Ovary (tissue), 9 donors: ENCODE results near the gene STAT6. TPM values are rescaled to one million over a fixed set of nuclear protein-coding genes. Genes with fewer than 3 reads are reported as not detected.

Source experiments
- DNase-seq, 5 donors: peaks; one replicate each; pipeline ENCODE4 v3.0.0-alpha.2; 2019 to 2020
- H3K27ac ChIP-seq, 2 donors: fragments of 200-600 bp; one replicate each; pipeline versions ENCODE4 v1.5.1 to v1.8.0; 2019 to 2022
- H3K27me3 ChIP-seq: fragments of 200-600 bp; one replicate; pipeline ENCODE4 v1.8.0; 2022
- H3K36me3 ChIP-seq: fragments of 200-600 bp; sonication (generic); one replicate; pipeline ENCODE4 v1.5.1; 2019
- H3K4me1 ChIP-seq: one replicate; pipeline ENCODE4 v1.8.1; 2013; ENCODE audit warnings: mild to moderate bottlenecking, moderate library complexity; ENCODE audit not compliant: insufficient read depth
- H3K4me3 ChIP-seq: fragments of 200-600 bp; sonication (generic); one replicate; pipeline ENCODE4 v1.5.1; 2017
- H3K9me3 ChIP-seq, 2 donors: fragments of 200-600 bp in 1 of 2; sonication (generic) in 1 of 2; one replicate each; pipeline versions ENCODE4 v1.5.1 to v1.8.1; 2013 to 2019; ENCODE audit warnings: mild to moderate bottlenecking in 1 of 2, moderate library complexity in 1 of 2
- CTCF ChIP-seq, 3 donors: fragments of 450-650 bp in 2 of 3; fragments of 200-600 bp in 1 of 3; IDR thresholded peaks; one replicate each; pipeline versions ENCODE4 v1.5.1 to v1.8.0; 2016 to 2022; ENCODE audit warnings: antibody characterized with exemption in 3 of 3, mild to moderate bottlenecking in 1 of 3
- EP300 ChIP-seq: sonication (generic); formaldehyde crosslinking; IDR thresholded peaks from one replicate; pipeline ENCODE4 v1.6.1; 2017; ENCODE audit warnings: antibody characterized with exemption
- POLR2A ChIP-seq: fragments of 450-650 bp; IDR thresholded peaks from one replicate; pipeline ENCODE4 v1.6.1; 2017; ENCODE audit warnings: antibody characterized with exemption, mild to moderate bottlenecking, moderate library complexity
- WGBS, 3 donors: extraction: QIAGEN DNeasy Blood & Tissue Kit in 1 of 3; methylation state at CpG; one replicate each; pipeline versions ENCODE4 v1.1.5 to v1.1.7; 2013 to 2017; 5-methylcytosine and 5-hydroxymethylcytosine counted together
- intact Hi-C, 4 donors: fragments of 100-400 bp; cut with DNase I; formaldehyde crosslinking; loops; one replicate each; pipeline versions ENCODE4 v1.11.0 to v1.15.1; 2022 to 2023
- polyA plus RNA-seq, 2 donors: library from polyadenylated mRNA; stranded (reverse); fragments of 200-250 nt in 1 of 2; fragments of 350-450 nt in 1 of 2; fragmentation: Illumina TruSeq in 1 of 2; extraction: RNeasy Lipid Tissue Mini Kit (QIAGEN cat#74804) in 1 of 2; gene quantifications; one replicate each; pipeline ENCODE4 v1.2.3, GENCODE V29; 2013 to 2014
- total RNA-seq, 7 donors: library from RNA; depleted of rRNA in 2 of 7; stranded (reverse); fragments of >200 nt in 2 of 7; fragmentation: NEBNext Ultra II Directional in 3 of 7; extraction: Animal tissue kit (Norgen Biotek cat#: 25700) in 3 of 7; gene quantifications; one replicate each; pipeline versions ENCODE4 v1.1.0 to v1.2.4, GENCODE V29; 2016 to 2023
- donor health status: DM: no; HTN: no; CAD: no; lungs with moderate emphysema.
- donor health status: DM: no; HTN: no; CAD: no.
- donor health status: Bipolar disorder and iron deficiency.
- donor health status: DM: yes; HTN: yes; CAD: no.
- donor health status: DM: no; HTN: no; CAD: no.
- donor health status: DM: yes; HTN: yes; CAD: no.

STAT6 gene
- total and polyA plus RNA-seq, 9 donors = 67.4 to 211 (median 166) TPM

- WGBS, 3 donors = 72 to 82% (median 78%) methylated on average over 12 of the region's 12 CpGs
- Histone ChIP-seq H3K27me3 (no peaks in the 10 kb centered on the region), H3K9me3 (no peaks in the 10 kb centered on the region), H3K4me1 (no peaks in the 10 kb centered on the region), H3K4me3 (no peak overlapping the region), H3K36me3 (no peaks in the 10 kb centered on the region), H3K27ac (no peak overlapping the region)
- intact Hi-C loops = no loop called here
- DNase-seq = peak in 1 of 5 donors; percentile 20
- TF ChIP-seq EP300 (no peak), CTCF (IDR thresholded peaks at IDR 0.05) (no peak), POLR2A (no peak)
Measured at GRCh38 chr12:57099766-57100165, 11.4 kb downstream of the STAT6 start.

- Histone ChIP-seq H3K27me3 (no peaks in the 10 kb centered on the region), H3K27ac (no peak overlapping the region), H3K4me1 (peaks cover 4% of the 10 kb centered on the region), H3K36me3 (no peaks in the 10 kb centered on the region), H3K4me3 (no peak overlapping the region), H3K9me3 (no peaks in the 10 kb centered on the region)
- TF ChIP-seq EP300 = no peak
- no peak for TF ChIP-seq CTCF (IDR thresholded peaks at IDR 0.05)
- TF ChIP-seq POLR2A = no peak
- intact Hi-C loops = no loop called here
- WGBS, 3 donors = 77 to 80% (median 78%) methylated on average over 11 of the region's 11 CpGs
- peak in 1 of 5 donors; percentile 6 for DNase-seq
Measured at GRCh38 chr12:57099047-57099714, 12.0 kb downstream of the STAT6 start.

GRCh38 chr12:57098546-57098945 is 12.6 kb downstream of the STAT6 start:
- intact Hi-C loops = no loop called here
- peak in 1 of 5 donors; percentile 11 for DNase-seq
- no peaks in the 10 kb centered on the region for H3K9me3 ChIP-seq
- no peak overlapping the region for H3K27ac ChIP-seq
- H3K4me1 ChIP-seq = peaks cover 8% of the 10 kb centered on the region
- WGBS, 3 donors = 63 to 69% (median 67%) methylated on average over 1 of the region's 1 CpG
- no peaks in the 10 kb centered on the region for H3K27me3 ChIP-seq
- TF ChIP-seq EP300 = no peak
- no peak for TF ChIP-seq CTCF (IDR thresholded peaks at IDR 0.05)
- TF ChIP-seq POLR2A = no peak
- no peak overlapping the region for H3K4me3 ChIP-seq
- H3K36me3 ChIP-seq = no peaks in the 10 kb centered on the region

- no peak overlapping the region for H3K27ac ChIP-seq
- no peaks in the 10 kb centered on the region for H3K36me3 ChIP-seq
- 71 to 79% (median 72%) methylated on average over 8 of the region's 8 CpGs for WGBS, 3 donors
- TF ChIP-seq EP300 = no peak
- no peak for TF ChIP-seq POLR2A
- TF ChIP-seq CTCF (IDR thresholded peaks at IDR 0.05) = no peak
- no peaks in the 10 kb centered on the region for H3K27me3 ChIP-seq
- no peaks in the 10 kb centered on the region for H3K9me3 ChIP-seq
- intact Hi-C loops = no loop called here
- no peak overlapping the region for H3K4me3 ChIP-seq
- DNase-seq = peak in 1 of 5 donors; percentile 3
- peaks cover 13% of the 10 kb centered on the region for H3K4me1 ChIP-seq
Measured at GRCh38 chr12:57097554-57097835, 13.7 kb downstream of the STAT6 start.
